HEK293 (cell line): ENCODE measurements around the gene TIMM13.

Experiments used
- CTCF ChIP-seq: fragments of 450-650 bp; formaldehyde crosslinking; IDR thresholded peaks from 2 replicates; pipeline ENCODE4 v1.5.1; 2016; ENCODE audit warnings: missing biosample characterization, missing genetic modification characterization
- GLIS2 ChIP-seq: fragments of 450-650 bp; formaldehyde crosslinking; IDR thresholded peaks from 2 replicates; pipeline ENCODE4 v1.5.1; 2016; ENCODE audit warnings: missing biosample characterization, missing genetic modification characterization
- KLF9 ChIP-seq: fragments of 450-650 bp; formaldehyde crosslinking; IDR thresholded peaks from 2 replicates; pipeline ENCODE4 v1.5.1; 2016; ENCODE audit warnings: missing biosample characterization, missing genetic modification characterization, low read depth
- PRDM2 ChIP-seq: fragments of 450-650 bp; formaldehyde crosslinking; IDR thresholded peaks from 2 replicates; pipeline ENCODE4 v1.5.1; 2016; ENCODE audit warnings: missing biosample characterization, missing genetic modification characterization, borderline replicate concordance
- TSHZ1 ChIP-seq: fragments of 450-650 bp; formaldehyde crosslinking; IDR thresholded peaks from 2 replicates; pipeline ENCODE4 v1.5.1; 2016; ENCODE audit warnings: missing biosample characterization, missing genetic modification characterization, borderline replicate concordance
- YY1 ChIP-seq: fragments of 450-650 bp; formaldehyde crosslinking; IDR thresholded peaks from 2 replicates; pipeline ENCODE4 v1.5.1; 2018; ENCODE audit warnings: missing biosample characterization, missing genetic modification characterization
- ZBTB1 ChIP-seq: fragments of 450-650 bp; formaldehyde crosslinking; IDR thresholded peaks from 2 replicates; pipeline ENCODE4 v1.5.1; 2016; ENCODE audit warnings: missing biosample characterization, missing genetic modification characterization
- ZNF112 ChIP-seq: fragments of 450-650 bp; formaldehyde crosslinking; IDR thresholded peaks from 2 replicates; pipeline ENCODE4 v1.5.0; 2017; ENCODE audit warnings: missing biosample characterization, missing genetic modification characterization
- ZNF19 ChIP-seq: fragments of 450-650 bp; formaldehyde crosslinking; IDR thresholded peaks from 2 replicates; pipeline ENCODE4; 2016; ENCODE audit warnings: missing biosample characterization, missing genetic modification characterization, low read depth
- ZNF274 ChIP-seq, 2 experiments: fragments of 200-500 bp in 1 of 2; fragments of 450-650 bp in 1 of 2; sonication (Bioruptor generic) in 1 of 2; formaldehyde crosslinking in 1 of 2; IDR thresholded peaks; 2 replicates each; pipeline versions ENCODE4 v1.5.1 to v1.6.1; 2014 to 2016; ENCODE audit warnings: borderline replicate concordance in 1 of 2, inconsistent platforms in 1 of 2, low read length in 1 of 2, missing biosample characterization in 1 of 2, missing genetic modification characterization in 1 of 2
- ZNF335 ChIP-seq: fragments of 450-650 bp; formaldehyde crosslinking; conservative IDR thresholded peaks from 2 replicates; pipeline ENCODE4 v1.5.1; 2016; ENCODE audit warnings: missing biosample characterization, missing genetic modification characterization
- ZNF747 ChIP-seq: fragments of 450-650 bp; formaldehyde crosslinking; IDR thresholded peaks from 2 replicates; pipeline ENCODE4 v1.5.1; 2016; ENCODE audit warnings: missing biosample characterization, missing genetic modification characterization

- TF ChIP-seq TSHZ1 (no peak), CTCF (tag by site-specific recombination) (no peak), ZNF335 (tag by site-specific recombination) (no peak), ZBTB1 (tag by site-specific recombination) (no peak), KLF9 (no peak), YY1 (tag by site-specific recombination) (no peak), PRDM2 (tag by site-specific recombination) (no peak), ZNF274 (IDR thresholded peaks at IDR 0.05; ENCODE audit: low read length) (no peak), ZNF274 (tag by site-specific recombination; IDR thresholded peaks at IDR 0.05; ENCODE audit: borderline replicate concordance) (no peak), ZNF112 (no peak), GLIS2 (tag by site-specific recombination) (no peak), ZNF19 (tag by site-specific recombination) (no peak), ZNF747 (tag by site-specific recombination) (no peak)
Observed at GRCh38 chr19:2453431-2454025, 26.1 kb upstream of the TIMM13 start.
